GM12874 (cell line): ENCODE data around the gene COX4I2.

Source experiments
- CTCF ChIP-seq: IDR thresholded peaks from 2 replicates; pipeline ENCODE4 v1.5.1; 2011; ENCODE audit warnings: low read depth, mild to moderate bottlenecking, control low read depth, low read length, moderate library complexity; ENCODE audit not compliant: insufficient read depth

Gene COX4I2

GRCh38 chr20:31667315-31668285, 29.9 kb downstream of the COX4I2 start:
- TF ChIP-seq CTCF, result no peak

GRCh38 chr20:31669876-31670275, 32.2 kb downstream of the COX4I2 start:
- TF ChIP-seq CTCF, result no peak

GRCh38 chr20:31670371-31671228, 32.9 kb downstream of the COX4I2 start:
- no peak for TF ChIP-seq CTCF

- no peak for TF ChIP-seq CTCF
These were observed 33.6 kb downstream of the COX4I2 start for GRCh38 chr20:31671324-31671723.

GRCh38 chr20:31673435-31673834, 35.7 kb downstream of the COX4I2 start:
- TF ChIP-seq CTCF, result no peak

- no peak for TF ChIP-seq CTCF
These were observed 36.3 kb downstream of the COX4I2 start for GRCh38 chr20:31673943-31674463.
